SIG-M5 treated with dmso at 0.1 percent for 504 hours (cell line): ENCODE data around the gene OR6N2.

Experiments used
- DNase-seq: peaks from one replicate; lab custom pipeline; 2025; ENCODE audit not compliant: unreplicated experiment; lab: John Stamatoyannopoulos, UW

OR6N2 gene

GRCh38 chr1:158754420-158754819 is 26.6 kb downstream of the OR6N2 start, which contains the start of gene OR6K6:
TSS of gene OR6K6 (plus strand) at chr1:158754720. CDS start at chr1:158754888, 168 bp downstream.
- no peak for DNase-seq

- no peak for DNase-seq
Observed at GRCh38 chr1:158752155-158752712, 28.8 kb downstream of the OR6N2 start.

DNA sequence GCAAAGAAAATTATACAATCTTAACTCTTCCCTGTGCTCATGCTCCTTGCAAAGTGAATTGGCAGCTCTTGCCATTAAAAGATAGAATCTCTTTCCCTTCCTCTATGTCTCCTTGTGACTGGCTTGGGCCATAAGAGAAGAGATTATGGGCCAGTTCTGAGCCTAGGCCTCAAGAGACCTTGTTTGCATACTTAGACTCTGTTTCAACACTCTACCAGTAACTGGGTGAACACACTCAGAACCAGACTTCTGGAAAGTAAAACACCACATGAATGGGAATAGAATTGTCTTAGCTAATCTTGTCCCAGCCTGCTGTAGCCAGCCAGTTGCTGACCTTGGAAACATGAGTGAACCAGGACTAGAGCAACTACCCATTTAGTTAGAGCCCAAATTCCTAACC is 45.2 kb downstream of the OR6N2 start:
- no peak for DNase-seq

- DNase-seq: no peak
Observed at GRCh38 chr1:158732524-158732923, 48.5 kb downstream of the OR6N2 start.

DNA sequence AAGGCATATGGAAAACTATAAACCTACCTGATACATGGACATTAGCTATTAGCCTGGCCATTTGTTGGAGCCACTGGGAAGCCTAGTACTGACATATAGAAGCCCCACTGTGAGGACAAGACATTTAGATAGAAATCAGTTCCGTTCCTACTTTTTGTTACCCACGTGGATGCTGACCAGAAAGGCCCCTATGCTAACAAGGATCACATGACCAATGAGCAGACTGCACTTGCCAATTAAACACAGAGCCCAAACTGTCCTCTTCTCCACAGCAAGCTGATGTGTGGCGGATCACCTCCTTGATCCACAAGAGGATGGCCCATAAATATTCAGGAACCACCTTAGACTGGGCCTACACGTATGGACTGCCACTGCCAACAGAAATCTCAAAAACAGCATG is 49.3 kb downstream of the OR6N2 start:
- DNase-seq: no peak

- DNase-seq: no peak
Observed at GRCh38 chr1:158730453-158730852, 50.6 kb downstream of the OR6N2 start.

GRCh38 chr1:158728510-158729225 is 52.3 kb downstream of the OR6N2 start:
- no peak for DNase-seq

DNA sequence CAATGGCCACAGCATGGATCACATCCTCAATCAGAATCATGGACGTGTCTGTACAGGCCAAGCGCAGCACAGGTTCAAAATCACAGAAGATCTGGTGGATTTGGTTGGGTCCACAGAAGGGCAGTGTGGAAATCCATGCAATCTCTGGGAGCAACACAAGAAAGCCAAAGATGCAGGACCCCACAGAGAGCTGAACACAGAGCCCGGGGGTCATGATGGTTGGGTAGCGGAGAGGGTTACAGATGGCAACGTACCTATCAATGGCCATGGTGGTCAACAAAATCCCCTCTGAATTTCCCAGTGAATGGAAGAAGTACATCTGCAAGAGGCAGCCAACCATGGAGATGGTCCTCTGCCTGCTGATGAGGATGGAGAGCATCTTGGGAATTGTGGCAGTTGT is 56.6 kb downstream of the OR6N2 start:
- no peak for DNase-seq
